A549 (cell line): ENCODE data around the gene RABGAP1L. TPM values are rescaled to one million over a fixed set of nuclear protein-coding genes. Genes with fewer than 3 reads are reported as not detected.

Experiments used
- ATAC-seq, 2 experiments: fragments of 200-7000 bp in 1 of 2; fragments of >200 bp in 1 of 2; cut with Nextera tagmentation in 1 of 2; cut with Tn5 transposase in 1 of 2; 3 replicates each; pipeline versions ENCODE4 v1.8.0 to v1.9.1; 2018 to 2020; ENCODE audit warnings: mild to moderate bottlenecking in 1 of 2, moderate library complexity in 1 of 2
- CTCF ChIA-PET: fragments of 300-600 bp; sonication (Branson Sonifier 250); formaldehyde crosslinking; extraction: SDS; loops from one replicate; lab custom pipeline; 2021; ENCODE audit warnings: antibody characterized with exemption, inconsistent platforms; lab: Yijun Ruan, JAX
- POLR2A ChIA-PET: fragments of 350-600 bp; formaldehyde crosslinking; extraction: SDS; loops from one replicate; lab custom pipeline; 2021; ENCODE audit warnings: antibody characterized with exemption, inconsistent platforms; lab: Yijun Ruan, JAX
- DNase-seq, 2 experiments: peaks; one replicate each; pipeline versions ENCODE4 v3.0.0 to v3.0.0-alpha.2; 2011 to 2016; ENCODE audit warnings: low read depth in 1 of 2, low spot score in 1 of 2
- FAIRE-seq: peaks from 2 replicates; lab custom pipeline; 2011; peaks lifted over from hg19 to GRCh38; lab: Jason Lieb, UNC
- H3K27ac ChIP-seq, 2 experiments: fragments of >200 bp; sonication (Bioruptor Twin); formaldehyde crosslinking; 3 replicates each; pipeline ENCODE4 v1.5.1; 2016 to 2017
- H3K4me1 ChIP-seq: fragments of >200 bp; sonication (Bioruptor Twin); formaldehyde crosslinking; 3 replicates; pipeline ENCODE4 v1.6.1; 2016
- H3K4me2 ChIP-seq: fragments of >200 bp; sonication (Bioruptor Twin); formaldehyde crosslinking; 3 replicates; pipeline ENCODE4 v1.6.1; 2016
- H3K4me3 ChIP-seq: fragments of >200 bp; sonication (Bioruptor Twin); formaldehyde crosslinking; 3 replicates; pipeline ENCODE4 v1.5.1; 2016
- H3K9me3 ChIP-seq: fragments of >200 bp; sonication (Bioruptor Twin); formaldehyde crosslinking; 3 replicates; pipeline ENCODE4 v1.6.1; 2016
- BCL3 ChIP-seq: fragments of >200 bp; sonication (Bioruptor Twin); formaldehyde crosslinking; IDR thresholded peaks from 3 replicates; pipeline ENCODE4 v1.6.1; 2016
- BHLHE40 ChIP-seq: IDR thresholded peaks from 2 replicates; pipeline ENCODE4 v1.6.1; 2012; ENCODE audit warnings: low read depth, low read length, inconsistent platforms
- CBX2 ChIP-seq: fragments of 200-600 bp; sonication (generic); IDR thresholded peaks from 2 replicates; pipeline ENCODE4 v1.6.1; 2016; ENCODE audit warnings: low read depth, mild to moderate bottlenecking, borderline replicate concordance
- CEBPB ChIP-seq, 2 experiments: fragments of >200 bp in 1 of 2; sonication (Bioruptor Twin) in 1 of 2; formaldehyde crosslinking in 1 of 2; IDR thresholded peaks; 2 replicates each; pipeline ENCODE4 v1.6.1; 2012 to 2016
- CHD2 ChIP-seq: fragments of 150-350 bp; IDR thresholded peaks from 2 replicates; pipeline ENCODE4 v1.6.1; 2014; ENCODE audit warnings: low read length; ENCODE audit not compliant: partially characterized antibody
- EHF ChIP-seq: fragments of 250-450 bp; sonication (Bioruptor Pico); IDR thresholded peaks from 2 replicates; pipeline ENCODE4 v1.5.0; 2020; ENCODE audit warnings: mild to moderate bottlenecking
- EHMT2 ChIP-seq: fragments of 200-600 bp; sonication (generic); IDR thresholded peaks from 2 replicates; pipeline ENCODE4 v1.6.1; 2016; ENCODE audit warnings: antibody characterized with exemption, low read depth, mild to moderate bottlenecking, moderate library complexity
- ESRRA ChIP-seq: fragments of 150-350 bp; IDR thresholded peaks from 2 replicates; pipeline ENCODE4 v1.6.1; 2014; ENCODE audit warnings: mild to moderate bottlenecking, low read length, borderline replicate concordance
- FOSL2 ChIP-seq, 2 experiments: fragments of 450-650 bp in 1 of 2; fragments of >200 bp in 1 of 2; sonication (Bioruptor Twin) in 1 of 2; formaldehyde crosslinking; IDR thresholded peaks; 2 replicates each; pipeline versions ENCODE4 v1.5.0 to v1.6.1; 2016 to 2020; ENCODE audit warnings: mild to moderate bottlenecking in 1 of 2, moderate library complexity in 1 of 2
- FOXS1 ChIP-seq: fragments of 250-450 bp; sonication (Bioruptor Pico); IDR thresholded peaks from 2 replicates; pipeline ENCODE4 v1.5.0; 2020; ENCODE audit warnings: mild to moderate bottlenecking, moderate library complexity
- HDAC2 ChIP-seq: fragments of 200-600 bp; sonication (generic); IDR thresholded peaks from 2 replicates; pipeline ENCODE4 v1.6.1; 2016
- HEYL ChIP-seq: fragments of 250-450 bp; sonication (Bioruptor Pico); IDR thresholded peaks from 2 replicates; pipeline ENCODE4 v1.8.0; 2021; ENCODE audit warnings: mild to moderate bottlenecking, moderate library complexity
- HOXA7 ChIP-seq: fragments of 250-450 bp; sonication (Bioruptor Pico); IDR thresholded peaks from 2 replicates; pipeline ENCODE4 v1.5.0; 2020; ENCODE audit warnings: mild to moderate bottlenecking, moderate library complexity
- HOXB13 ChIP-seq: fragments of 250-450 bp; sonication (Bioruptor Pico); IDR thresholded peaks from 2 replicates; pipeline ENCODE4 v1.5.0; 2020; ENCODE audit warnings: low read depth, mild to moderate bottlenecking, moderate library complexity
- HOXB5 ChIP-seq: fragments of 250-450 bp; sonication (Bioruptor Pico); IDR thresholded peaks from 2 replicates; pipeline ENCODE4 v1.5.0; 2020; ENCODE audit warnings: mild to moderate bottlenecking, moderate library complexity
- JUNB ChIP-seq: fragments of >200 bp; sonication (Bioruptor Twin); formaldehyde crosslinking; IDR thresholded peaks from 2 replicates; pipeline ENCODE4 v1.6.1; 2016
- MAFK ChIP-seq: fragments of 450-650 bp; IDR thresholded peaks from 2 replicates; pipeline ENCODE4 v1.6.1; 2014; ENCODE audit not compliant: partially characterized antibody
- NPAS2 ChIP-seq: fragments of 250-450 bp; sonication (Bioruptor Pico); IDR thresholded peaks from 2 replicates; pipeline ENCODE4 v1.8.0; 2022; ENCODE audit warnings: mild to moderate bottlenecking, moderate library complexity, borderline replicate concordance
- PHF8 ChIP-seq: fragments of 200-600 bp; sonication (generic); IDR thresholded peaks from 2 replicates; pipeline ENCODE4 v1.6.1; 2016; ENCODE audit warnings: low read depth, mild to moderate bottlenecking, antibody characterized with exemption, moderate library complexity, borderline replicate concordance
- POLR2A ChIP-seq: IDR thresholded peaks from 2 replicates; pipeline ENCODE4 v1.6.1; 2012; ENCODE audit warnings: mild to moderate bottlenecking, low read length
- RFX5 ChIP-seq: fragments of 450-650 bp; IDR thresholded peaks from 2 replicates; pipeline ENCODE4 v1.7.1; 2014; ENCODE audit warnings: antibody characterized with exemption, mild to moderate bottlenecking, moderate library complexity
- SREBF2 ChIP-seq: fragments of 450-650 bp; IDR thresholded peaks from 2 replicates; pipeline ENCODE4 v1.6.1; 2014; ENCODE audit warnings: mild to moderate bottlenecking, moderate library complexity
- TP53 ChIP-seq: fragments of 250-450 bp; sonication (Bioruptor Pico); IDR thresholded peaks from 2 replicates; pipeline ENCODE4 v1.5.0; 2021; ENCODE audit warnings: mild to moderate bottlenecking, moderate library complexity
- ZC3H11A ChIP-seq: fragments of 450-650 bp; IDR thresholded peaks from 2 replicates; pipeline ENCODE4 v1.6.1; 2014; ENCODE audit warnings: antibody characterized with exemption, mild to moderate bottlenecking
- whole genome bisulfite sequencing: methylation state at CpG from one replicate; pipeline ENCODE4 v1.1.6; 2017; ENCODE audit errors: missing lambda C conversion rate; 5-methylcytosine and 5-hydroxymethylcytosine counted together
- polyA plus RNA-seq, 4 experiments: library from polyadenylated mRNA; depleted of rRNA in 3 of 4; stranded (reverse); fragments of >200 nt; fragmentation: RNase III in 1 of 4; extraction: RNeasy Plus Mini Kit Qiagen cat#74134 plus additional on column Dnase treatment in 1 of 4; gene quantifications; 2 replicates in 3 of 4; 3 replicates in 1 of 4; pipeline ENCODE4 v1.2.3, GENCODE V29; 2011 to 2017
- TF ChIP-seq, protein P1 (sequence below): fragments of 450-650 bp; IDR thresholded peaks from 2 replicates; pipeline ENCODE4 v1.6.1; 2014; ENCODE audit warnings: antibody characterized with exemption
- TF ChIP-seq, protein P2 (sequence below): fragments of 150-350 bp; IDR thresholded peaks from 2 replicates; pipeline ENCODE4 v1.6.1; 2014; ENCODE audit warnings: low read depth, mild to moderate bottlenecking, low read length

Gene RABGAP1L
- polyA plus RNA-seq, 2 of the 4 experiments (the other 2 are of a cell fraction): 8.2 to 18.6 TPM

- no peak overlapping the region for H3K27ac ChIP-seq
Observed at GRCh38 chr1:174660476-174660875, 501.2 kb downstream of the RABGAP1L start.

DNA sequence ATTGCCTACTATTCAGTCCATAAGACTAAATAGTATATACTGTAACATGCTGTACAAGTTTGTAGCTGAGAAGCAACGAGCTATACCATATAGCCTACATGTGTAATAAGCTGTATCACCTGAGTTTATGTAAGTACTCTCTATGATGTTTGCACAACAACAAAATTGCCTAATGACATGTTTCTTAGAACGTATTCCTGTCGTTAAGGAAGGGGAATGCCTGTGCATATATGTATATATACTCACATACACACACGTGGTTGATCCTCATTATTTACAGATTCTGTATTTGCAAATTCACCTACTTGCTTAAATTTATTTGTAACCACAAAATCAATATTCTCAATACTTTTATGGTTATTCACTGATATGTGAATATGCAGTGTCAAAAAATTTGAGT, 504.0 kb downstream of the RABGAP1L start:
- ChIA-PET POLR2A (no interaction called here), CTCF (no interaction called here)
- 48% methylated on average over 4 of the region's 4 CpGs for WGBS
- Histone ChIP-seq H3K4me1 (no peaks in the 10 kb centered on the region), H3K27ac (no peak overlapping the region), H3K9me3 (no peaks in the 10 kb centered on the region), H3K4me2 (no peak overlapping the region), H3K4me3 (no peak overlapping the region)
- TF ChIP-seq, protein P1, sequence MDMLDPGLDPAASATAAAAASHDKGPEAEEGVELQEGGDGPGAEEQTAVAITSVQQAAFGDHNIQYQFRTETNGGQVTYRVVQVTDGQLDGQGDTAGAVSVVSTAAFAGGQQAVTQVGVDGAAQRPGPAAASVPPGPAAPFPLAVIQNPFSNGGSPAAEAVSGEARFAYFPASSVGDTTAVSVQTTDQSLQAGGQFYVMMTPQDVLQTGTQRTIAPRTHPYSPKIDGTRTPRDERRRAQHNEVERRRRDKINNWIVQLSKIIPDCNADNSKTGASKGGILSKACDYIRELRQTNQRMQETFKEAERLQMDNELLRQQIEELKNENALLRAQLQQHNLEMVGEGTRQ: no peak
- no peak for TF ChIP-seq BHLHE40
- TF ChIP-seq CEBPB (IDR thresholded peaks at IDR 0.05): no peak
- no peak for TF ChIP-seq HOXB13 (CRISPR knock-in tag)
- no peak for TF ChIP-seq HOXA7 (CRISPR knock-in tag)
- no peak for TF ChIP-seq FOSL2 (IDR thresholded peaks at IDR 0.05)
- TF ChIP-seq FOSL2 (CRISPR knock-in tag; IDR thresholded peaks at IDR 0.05): no peak
- TF ChIP-seq JUNB: no peak
- TF ChIP-seq BCL3: no peak
- TF ChIP-seq ZC3H11A: no peak
- TF ChIP-seq NPAS2 (CRISPR knock-in tag): no peak
- TF ChIP-seq MAFK: no peak
- no peak for TF ChIP-seq HOXB5
- ATAC-seq (no peak), FAIRE-seq (no peak), DNase-seq (no peak)

More at GRCh38 chr1:174660476-174660875, 501.2 kb downstream of the RABGAP1L start:
- TF ChIP-seq, protein P2, sequence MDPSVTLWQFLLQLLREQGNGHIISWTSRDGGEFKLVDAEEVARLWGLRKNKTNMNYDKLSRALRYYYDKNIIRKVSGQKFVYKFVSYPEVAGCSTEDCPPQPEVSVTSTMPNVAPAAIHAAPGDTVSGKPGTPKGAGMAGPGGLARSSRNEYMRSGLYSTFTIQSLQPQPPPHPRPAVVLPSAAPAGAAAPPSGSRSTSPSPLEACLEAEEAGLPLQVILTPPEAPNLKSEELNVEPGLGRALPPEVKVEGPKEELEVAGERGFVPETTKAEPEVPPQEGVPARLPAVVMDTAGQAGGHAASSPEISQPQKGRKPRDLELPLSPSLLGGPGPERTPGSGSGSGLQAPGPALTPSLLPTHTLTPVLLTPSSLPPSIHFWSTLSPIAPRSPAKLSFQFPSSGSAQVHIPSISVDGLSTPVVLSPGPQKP: no peak
- TF ChIP-seq EHF (no peak), HEYL (CRISPR knock-in tag) (no peak), POLR2A (no peak), EHMT2 (no peak), CHD2 (no peak), RFX5 (no peak), HDAC2 (no peak), TP53 (no peak), PHF8 (no peak), ESRRA (no peak), CEBPB (IDR thresholded peaks at IDR 0.05) (no peak)
- ChIA-PET POLR2A (interaction anchor here (0.5 kb wide), 1 partner anchor 137 kb away, joined by 3 read pairs; no protein-coding TSS in a partner anchor), CTCF (no interaction called here)
- no peak overlapping the region for H3K4me3 ChIP-seq
- no peaks in the 10 kb centered on the region for H3K4me1 ChIP-seq
- WGBS: 89% methylated on average over 1 of the region's 1 CpG
- FAIRE-seq: no peak
- DNase-seq: no peak
- no peaks in the 10 kb centered on the region for H3K9me3 ChIP-seq
- ATAC-seq: no peak
- H3K4me2 ChIP-seq: no peak overlapping the region

DNA sequence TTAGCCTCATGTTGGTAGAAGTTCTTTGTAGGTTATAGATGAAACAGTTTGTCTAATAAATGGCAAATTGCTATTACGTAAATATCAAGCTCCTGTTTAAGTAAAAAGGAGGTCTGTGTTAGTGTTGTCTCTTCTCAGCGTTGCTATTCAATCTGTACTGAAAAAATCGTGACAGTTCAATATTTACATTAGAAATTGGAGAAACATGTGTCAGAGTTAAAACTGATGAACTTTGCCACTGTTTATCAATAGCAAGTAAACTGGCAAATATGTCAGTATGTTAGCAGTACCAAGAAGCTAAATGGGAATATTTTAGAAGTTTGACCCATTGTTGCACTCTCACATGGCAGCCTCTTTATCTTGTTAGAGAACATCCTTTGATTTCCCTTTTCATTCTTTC, 506.9 kb downstream of the RABGAP1L start:
- Histone ChIP-seq H3K9me3 (no peaks in the 10 kb centered on the region), H3K4me1 (no peaks in the 10 kb centered on the region), H3K4me2 (no peak overlapping the region), H3K27ac (no peak overlapping the region), H3K4me3 (no peak overlapping the region)
- ATAC-seq (no peak), DNase-seq (no peak), FAIRE-seq (no peak)
- ChIA-PET POLR2A (no interaction called here), CTCF (interaction anchor here (1.6 kb wide), 1 partner anchor 60 kb away, joined by 3 read pairs; no protein-coding TSS in a partner anchor)
- no peak for TF ChIP-seq CBX2
- TF ChIP-seq FOXS1: no peak
- TF ChIP-seq SREBF2: no peak
- 35% methylated on average over 3 of the region's 3 CpGs for WGBS
